IPS DF 4.7 (cell line): ENCODE measurements around the gene DIDO1.

Experiments
- DNase-seq: peaks from one replicate; pipeline ENCODE4 v3.0.0-alpha.2; 2013; ENCODE audit warnings: low spot score; ENCODE audit errors: extremely low read depth

Gene DIDO1

DNA sequence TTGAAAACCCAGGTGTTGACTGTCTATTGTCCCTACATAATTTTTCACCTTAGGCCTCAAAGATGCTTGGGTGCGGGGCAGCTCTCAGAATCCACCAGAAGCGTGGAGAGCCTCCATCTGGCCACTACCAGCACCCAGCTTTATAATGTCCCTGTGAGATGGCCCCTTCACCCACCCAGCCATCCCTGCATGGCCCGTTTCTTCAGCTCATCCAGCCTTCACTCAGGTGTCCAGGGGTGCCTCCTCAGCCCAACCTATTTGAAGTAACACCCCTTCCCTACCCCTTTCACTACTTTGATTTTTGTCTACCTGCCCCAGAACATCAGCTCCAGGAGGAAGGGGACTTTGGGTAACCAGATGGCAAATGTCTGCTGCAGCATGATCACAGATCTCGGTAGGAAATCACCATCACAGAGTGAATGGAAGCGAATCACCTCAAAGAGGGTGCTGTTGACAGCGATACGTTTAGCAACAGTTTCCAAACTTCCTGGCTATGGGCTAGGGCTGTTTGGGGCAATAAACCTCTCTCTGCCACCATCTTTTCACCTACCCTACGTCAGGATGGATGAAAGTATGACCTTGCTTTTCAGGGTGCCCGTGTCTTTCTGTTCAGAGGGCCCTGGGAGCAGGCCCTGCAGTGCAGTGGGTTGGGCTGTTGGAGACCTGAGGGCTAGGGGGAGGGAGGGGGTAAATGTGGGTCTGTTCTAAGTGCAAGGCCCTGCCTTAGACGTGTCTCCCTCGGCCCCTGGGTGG is 25.0 kb upstream of the DIDO1 start:
- no peak for DNase-seq

DNA sequence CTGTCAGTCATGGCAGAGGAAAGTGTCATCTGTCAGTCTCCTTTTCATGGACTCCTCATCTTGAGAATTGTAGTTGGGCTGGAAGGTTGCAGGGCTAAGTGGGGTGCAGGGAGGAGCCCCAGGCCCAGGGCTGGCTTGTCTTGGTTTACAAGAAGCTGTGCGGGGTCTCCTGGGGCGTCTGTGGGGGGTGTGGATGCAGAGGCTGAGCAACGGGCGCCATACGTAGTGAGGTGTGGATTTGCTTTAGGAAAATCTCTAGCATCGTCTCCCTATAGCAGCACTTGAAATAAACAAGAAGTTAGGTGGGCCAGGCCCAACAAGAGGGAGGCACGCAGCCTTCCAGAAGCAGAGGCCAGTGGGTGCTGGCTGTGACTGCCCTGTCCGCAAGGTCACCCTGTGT is 24.4 kb upstream of the DIDO1 start:
- DNase-seq = no peak

DNA sequence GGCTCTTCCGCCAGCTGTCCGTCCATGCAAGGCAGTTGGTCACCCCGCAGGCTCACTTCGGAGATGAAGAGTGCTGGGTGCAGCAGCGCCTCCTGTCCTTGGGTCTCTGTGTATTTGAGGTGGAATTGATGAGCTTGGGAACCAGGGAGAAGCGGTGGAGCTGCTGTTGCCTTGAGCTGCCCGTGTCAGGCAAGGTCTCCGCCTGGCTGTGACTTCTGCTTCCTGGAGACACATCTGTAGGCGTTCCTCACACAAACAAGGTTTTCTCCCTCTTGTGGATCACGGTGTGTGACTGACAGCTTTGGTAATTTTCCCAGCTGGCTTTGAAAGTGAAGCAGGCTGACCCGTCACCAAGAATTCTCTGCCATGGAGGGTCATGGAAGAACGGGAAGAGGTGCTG is 23.7 kb upstream of the DIDO1 start:
- DNase-seq = no peak

DNA sequence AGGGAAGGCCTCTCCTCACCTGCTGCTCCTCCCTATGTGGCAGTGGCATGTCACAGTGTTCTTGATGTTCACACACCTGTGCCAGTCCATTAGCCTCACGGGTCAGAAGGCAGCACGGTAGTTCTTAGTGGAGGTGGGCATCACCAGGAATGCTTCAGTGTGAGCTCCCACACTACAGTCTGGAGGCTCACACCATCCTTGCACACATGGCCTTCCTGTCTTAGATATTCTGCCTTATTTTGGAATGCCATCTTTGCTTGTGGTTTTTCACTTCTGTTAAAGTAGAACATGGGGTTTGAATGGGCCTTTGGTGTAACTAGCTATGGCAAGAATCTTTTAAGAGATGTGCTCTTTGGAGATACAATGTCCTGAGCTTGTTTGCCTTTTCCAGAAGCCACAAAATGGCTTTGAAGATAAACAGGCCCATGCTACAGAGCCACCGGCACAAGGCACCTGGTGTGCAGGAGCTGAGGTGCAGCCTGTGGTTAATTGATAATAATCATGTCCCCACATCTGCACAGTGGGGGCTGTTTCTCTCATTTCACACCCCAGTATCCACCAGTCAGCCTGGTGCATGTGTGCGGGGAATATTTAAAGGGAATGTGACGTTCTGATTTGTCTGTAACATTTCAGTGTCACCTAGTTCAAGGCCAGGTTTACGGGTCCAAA is 23.0 kb upstream of the DIDO1 start:
- DNase-seq = no peak

DNA sequence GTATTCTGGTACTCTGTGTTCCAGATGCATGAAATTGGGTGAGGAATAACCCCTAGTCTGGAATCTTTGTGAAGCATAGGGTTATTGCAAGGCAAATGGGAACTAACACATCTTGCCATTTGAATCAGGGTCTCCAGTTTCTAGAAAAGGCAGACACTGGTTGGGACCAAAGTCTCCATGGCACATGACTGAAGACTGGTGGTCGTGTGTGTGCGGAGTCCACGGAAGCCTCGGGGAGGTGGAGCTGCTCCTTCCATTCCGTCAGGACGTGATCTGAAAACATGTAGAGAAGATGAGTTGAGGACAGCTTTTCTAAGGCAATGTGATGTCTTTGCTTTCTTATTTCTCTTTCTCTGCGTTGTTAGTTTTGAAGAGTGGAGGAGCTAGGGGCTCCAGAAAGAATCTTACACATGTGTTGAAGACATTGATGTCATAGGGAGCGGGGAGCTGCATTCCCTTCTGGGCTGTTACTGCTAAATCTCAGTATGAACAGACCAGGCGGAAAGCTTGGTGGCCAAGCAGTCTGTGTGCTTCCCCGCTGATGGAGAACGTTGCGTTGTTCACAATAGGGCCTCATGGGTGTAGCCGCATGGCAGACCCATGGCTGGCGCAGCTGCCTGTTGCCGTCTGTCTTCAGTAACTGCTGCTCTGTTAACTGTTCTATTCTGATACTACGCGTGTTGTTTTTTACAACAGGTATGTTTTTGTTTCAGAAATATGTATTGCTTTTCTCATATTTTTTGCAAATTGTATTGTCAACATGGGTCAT is 21.4 kb upstream of the DIDO1 start:
- DNase-seq = no peak

DNA sequence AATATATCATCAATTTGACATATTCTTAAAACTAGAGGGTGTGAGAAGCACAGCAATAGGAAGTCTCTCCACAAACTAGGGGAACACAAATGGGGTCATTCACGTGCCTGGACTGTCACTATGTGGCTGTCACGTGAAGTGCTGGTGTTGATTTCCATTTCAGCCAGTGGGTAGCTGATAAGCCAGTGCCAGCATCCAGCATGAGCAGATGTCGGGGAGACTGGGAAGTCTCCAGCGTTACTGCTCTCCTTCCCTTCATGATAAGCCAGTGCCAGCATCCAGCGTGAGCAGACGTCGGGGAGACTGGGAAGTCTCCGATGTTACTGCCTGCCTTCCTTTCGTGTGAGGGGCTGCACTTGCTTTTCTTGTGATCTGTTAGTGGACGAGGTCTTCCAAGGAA is 20.6 kb upstream of the DIDO1 start:
- DNase-seq = no peak

DNA sequence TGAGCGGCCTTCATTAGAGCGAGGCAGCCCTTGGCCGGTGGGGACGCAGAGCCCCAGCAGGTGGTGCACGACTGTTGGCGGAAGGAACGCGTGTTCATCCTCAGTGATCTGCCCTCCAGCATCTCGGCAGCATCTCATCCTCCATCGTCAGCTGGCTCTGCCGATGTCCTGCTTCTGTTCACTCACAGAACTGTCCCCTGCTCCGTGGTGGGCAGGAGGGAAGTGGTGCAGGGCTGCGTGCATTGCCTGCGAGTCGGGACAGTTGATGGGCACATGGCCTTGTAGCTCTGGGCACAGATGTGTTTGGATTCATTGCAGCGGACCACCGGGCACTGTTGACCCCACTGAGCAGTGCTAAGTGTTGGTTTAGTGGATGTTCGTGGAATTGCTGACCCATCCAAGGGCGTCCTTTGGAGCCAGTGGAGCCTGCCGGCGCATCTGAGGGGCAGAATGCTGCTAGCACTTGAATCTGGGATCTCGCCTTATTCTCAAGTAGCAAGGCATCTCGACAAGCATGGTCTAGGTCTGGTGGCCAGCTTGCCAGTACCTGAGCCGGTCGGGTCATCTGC is 19.6 kb upstream of the DIDO1 start:
- no peak for DNase-seq

DNA sequence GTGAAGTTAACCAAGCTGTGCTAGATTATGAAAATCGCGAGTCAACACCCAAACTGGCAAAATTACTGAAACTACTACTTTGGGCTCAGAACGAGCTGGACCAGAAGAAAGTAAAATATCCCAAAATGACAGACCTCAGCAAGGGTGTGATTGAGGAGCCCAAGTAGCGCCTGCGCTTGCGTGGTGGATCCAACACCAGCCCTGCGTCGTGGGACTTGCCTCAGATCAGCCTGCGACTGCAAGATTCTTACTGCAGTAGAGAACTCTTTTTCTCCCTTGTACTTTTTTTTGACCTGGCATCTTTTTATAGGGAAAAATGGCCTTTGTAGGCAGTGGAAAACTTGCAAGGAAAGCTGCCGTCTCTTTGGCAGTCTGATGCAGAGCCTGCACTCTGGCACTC is 18.4 kb upstream of the DIDO1 start:
- DNase-seq = no peak

DNA sequence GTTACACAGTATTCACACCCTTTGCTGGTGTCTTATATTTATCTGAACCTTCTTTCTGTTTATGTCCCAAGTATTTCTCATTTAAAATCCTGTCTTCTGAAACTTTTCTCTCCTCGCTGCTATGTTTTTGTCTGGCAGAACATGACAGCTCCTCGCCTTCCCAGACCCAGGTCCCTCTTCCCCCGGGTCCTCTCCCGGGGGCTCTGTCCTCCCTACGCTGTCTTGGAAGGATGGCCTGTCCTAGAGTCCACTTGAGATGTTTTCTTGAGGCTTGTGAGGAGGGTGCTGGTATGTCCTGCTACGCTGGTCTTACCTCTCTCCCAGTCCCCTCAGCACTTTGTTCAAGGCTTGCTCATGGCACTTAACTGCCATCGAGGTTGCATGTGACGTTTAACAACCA is 17.9 kb upstream of the DIDO1 start:
- DNase-seq = no peak

DNA sequence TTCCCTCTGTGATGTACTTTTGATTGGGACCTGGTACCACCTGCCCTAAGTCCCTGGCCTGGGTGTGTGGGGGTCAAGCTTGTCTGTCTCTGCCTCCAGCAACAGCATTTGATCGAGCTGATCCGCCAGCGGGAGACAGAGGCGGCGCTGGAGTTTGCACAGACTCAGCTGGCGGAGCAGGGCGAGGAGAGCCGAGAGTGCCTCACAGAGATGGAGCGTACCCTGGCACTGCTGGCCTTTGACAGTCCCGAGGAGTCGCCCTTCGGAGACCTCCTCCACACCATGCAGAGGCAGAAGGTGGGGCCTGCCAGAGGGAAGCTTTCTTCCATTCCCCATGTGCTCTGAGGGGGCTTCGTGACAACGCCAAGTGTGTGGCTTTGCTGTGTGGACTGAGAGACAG is 17.1 kb upstream of the DIDO1 start:
- no peak for DNase-seq

DNA sequence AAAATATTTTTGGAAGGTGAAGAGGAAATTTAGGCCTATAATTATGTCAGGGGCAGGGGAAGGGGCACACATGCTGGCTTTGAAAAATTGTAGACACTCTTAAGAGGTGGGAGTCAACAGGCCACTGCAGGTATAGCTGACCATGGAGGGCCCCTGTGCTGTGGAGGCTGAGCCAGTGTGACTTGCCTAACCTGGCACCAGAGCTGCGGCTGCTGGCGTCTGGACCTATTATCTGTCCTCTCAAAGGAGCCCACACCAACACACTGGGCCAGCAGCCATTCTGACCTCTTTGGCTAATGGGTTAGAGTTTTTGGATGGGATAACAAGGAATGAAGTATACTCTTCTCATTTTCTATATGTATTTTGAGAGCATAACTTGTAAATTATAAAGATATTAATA is 16.2 kb upstream of the DIDO1 start:
- no peak for DNase-seq

DNA sequence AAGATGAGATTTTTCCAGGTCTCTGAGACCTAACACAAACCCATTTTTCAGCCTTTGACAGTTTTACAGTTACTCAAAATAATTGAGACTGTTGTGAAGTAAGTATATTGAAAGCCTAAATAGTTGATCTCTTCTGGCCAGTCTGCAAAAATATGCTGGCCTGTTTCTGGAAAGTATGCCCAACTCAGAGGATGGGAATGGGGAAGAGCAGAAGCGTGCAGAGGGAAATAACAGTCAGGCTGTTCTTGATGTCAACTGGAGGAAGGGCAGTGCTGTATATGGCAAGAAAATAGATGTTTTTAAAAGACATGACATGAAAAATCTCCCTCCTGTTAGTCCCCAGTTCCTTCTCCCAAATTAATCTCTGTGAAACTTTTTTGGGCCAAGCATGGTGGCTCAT is 15.5 kb upstream of the DIDO1 start:
- DNase-seq = no peak

DNA sequence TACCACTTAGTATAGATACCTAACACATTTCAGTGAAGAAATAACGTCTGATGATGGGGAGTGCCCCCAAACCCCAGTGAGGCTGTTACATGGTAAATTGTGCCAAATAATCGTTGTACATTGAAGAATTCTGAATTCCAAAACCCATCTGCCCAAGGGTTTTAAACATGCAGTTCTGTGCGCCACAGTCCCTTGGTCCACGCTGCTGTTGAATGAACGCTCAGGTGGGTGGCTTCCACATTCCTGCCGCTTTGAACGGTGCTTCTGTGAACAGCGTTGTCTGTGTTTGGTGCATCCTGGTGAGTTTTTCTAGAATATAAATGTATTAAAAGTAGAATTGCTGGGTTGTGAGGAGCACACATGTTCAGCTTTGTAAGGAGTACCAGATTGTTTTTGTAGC is 14.6 kb upstream of the DIDO1 start:
- no peak for DNase-seq

DNA sequence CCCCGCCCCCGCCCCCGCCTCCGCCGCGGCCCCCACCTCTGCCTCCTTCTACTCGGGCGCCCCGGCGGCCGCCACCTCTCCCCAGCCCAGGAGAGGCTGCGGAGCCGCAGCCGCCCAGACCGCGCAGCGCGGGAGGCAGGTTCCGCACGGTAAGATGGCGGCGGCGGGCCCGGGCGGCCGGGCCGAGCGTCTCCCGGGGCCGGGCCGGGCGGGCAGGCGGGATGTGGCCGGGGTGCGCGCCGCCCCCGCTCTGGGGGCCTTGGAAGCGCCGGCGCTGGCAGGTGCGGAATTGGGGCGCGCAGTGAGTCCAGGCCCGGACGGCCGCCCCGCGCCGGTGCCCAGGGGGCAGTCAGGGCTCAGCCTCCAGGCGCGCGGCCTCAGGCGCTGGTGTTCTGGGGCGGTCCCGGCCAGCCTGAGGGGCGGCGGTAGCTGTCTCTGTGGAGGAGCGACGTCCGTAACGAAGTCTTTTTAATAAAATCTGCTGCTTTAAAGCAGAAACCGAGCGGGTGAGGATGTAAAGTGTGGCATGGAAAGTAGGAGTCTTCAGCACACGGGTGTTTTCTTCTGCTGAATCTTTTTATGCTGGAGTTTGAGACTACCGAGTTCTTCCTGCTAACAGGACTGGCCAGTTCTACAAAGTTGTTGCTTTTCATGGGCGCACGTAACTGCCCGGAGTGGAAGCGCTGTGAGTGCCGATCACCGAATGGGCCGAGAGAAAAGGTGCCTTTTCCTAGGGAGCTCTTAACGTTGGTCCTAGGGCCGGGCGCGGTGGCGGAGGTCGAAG is 12.0 kb upstream of the DIDO1 start, which contains the start of gene GID8:
TSS of gene GID8 (plus strand) at position 43 of the 784 bp plus-strand sequence. CDS start 3,356 bp downstream, outside the sequence.
- DNase-seq = no peak

DNA sequence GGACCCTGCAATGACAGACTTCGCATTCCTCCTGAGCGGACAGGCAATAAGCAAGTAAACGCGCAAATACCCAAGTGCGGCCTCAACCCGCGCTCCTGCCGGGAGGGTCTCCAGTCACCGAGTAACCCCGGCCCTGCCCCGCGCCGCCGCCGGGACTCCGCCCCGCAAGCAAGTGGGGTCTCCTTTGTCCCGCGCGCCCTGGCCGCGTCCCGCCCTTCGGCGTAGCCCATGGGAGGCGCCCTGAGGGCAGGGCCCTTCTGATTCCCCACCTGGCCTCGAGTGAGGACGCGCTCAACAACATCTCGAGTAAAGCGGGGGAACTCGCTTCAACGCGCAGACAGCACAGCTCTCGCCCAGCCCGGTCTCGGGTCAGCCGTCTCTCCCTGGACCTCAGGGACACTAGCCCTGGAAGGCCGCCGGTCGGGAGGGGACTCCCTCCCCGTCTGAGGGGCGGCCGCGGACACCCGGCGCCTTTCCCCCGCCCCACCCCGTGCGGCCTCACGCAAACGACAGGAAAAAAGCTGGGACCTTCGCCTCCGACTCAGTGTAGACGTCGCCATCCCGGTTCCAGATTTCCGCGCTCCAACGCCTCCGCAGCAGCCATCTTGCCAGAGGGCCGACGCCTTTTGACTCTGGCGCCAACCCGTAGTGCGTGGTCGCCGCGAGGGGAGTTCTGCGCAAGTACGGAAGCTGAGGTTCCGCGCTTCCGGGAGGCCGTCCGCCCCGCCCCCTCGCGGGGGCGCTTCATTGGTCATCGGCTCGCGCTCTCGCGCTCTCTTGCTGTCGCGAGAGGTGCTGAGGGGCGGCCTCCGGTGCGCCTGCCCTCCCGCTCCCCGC is 11.2 kb upstream of the DIDO1 start:
- no peak for DNase-seq

DNA sequence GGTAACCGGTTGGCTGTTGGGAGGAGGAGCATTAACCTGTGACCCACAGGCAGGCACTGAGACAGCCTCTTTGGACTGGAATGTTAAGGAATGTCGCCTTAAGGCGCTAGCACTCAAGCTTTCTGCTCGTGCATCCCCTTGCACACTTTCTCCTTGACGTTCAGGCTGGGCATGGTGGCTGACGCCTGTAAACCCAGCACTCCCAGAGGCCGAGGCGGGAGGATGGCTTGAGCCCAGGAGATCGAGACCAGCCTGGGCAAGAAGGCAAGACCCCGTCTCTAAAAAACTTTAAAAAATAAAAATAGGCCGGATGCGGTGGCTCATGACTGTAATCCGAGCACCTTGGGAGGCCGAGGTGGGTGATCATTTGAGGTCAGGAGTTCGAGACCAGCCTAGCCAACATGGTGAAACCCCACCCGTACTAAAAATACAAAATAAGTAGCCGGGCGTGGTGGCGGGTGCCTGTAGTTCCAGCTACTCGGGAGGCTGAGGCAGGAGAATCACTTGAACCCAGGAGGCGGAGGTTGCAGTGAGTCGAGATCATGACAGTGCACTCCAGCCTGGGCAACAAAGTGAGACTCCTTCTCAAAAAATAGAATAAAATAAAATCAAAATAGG is 9.8 kb upstream of the DIDO1 start:
- DNase-seq = no peak

DNA sequence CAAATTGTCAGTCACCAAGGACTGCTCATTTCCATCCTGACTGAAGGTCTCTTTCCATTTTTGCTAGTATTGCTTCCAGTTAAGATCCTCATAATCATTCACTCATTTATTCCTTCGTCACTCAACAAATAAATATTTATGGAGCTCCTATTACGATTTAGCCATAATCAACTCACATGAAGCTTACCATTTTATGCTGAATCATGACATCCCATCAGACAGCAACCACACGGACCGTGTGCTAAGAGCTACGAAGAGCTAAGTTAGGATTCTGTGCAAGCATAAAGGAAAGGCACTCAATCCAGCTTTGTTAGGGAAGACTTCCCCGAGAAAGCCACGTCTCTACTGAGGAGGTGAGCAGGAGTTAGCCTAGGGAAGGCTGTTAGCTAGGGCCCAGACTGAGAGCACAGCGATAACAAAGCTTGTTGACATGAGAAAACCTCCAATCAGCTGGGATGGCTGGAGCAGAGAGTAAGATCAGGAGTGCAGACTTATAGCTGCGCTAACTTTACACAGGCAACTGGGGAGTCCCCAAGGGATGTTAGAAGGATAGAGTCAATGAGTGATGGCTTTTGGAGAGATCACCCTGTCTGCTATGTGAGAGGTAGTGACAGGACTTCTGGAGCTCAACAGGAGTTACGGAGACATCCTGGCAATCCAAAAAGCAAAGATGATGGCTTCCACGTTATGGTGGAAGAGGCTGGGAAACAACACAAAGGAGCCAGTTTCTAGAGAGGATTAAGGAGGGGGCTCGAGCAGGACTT is 9.1 kb upstream of the DIDO1 start:
- DNase-seq = no peak

DNA sequence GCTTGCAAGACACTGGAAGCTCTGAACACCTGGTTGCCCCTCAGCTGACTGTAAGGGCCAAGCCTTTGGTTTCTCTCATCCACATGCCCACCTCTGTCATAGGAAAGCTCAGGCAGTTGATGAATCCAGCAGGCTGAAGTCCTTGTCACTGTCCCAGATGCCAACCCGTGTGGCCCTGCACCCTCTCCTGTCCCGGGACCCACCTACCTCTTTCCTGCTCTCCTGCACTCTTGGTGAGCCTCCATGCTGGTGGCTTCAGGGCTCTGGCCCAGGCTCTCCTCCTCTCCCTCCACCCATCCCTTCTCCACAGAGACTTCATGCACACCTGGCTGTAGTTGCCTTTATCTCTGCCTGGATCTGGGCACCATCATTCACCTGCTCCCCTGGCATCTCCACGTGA is 7.7 kb upstream of the DIDO1 start:
- no peak for DNase-seq

DNA sequence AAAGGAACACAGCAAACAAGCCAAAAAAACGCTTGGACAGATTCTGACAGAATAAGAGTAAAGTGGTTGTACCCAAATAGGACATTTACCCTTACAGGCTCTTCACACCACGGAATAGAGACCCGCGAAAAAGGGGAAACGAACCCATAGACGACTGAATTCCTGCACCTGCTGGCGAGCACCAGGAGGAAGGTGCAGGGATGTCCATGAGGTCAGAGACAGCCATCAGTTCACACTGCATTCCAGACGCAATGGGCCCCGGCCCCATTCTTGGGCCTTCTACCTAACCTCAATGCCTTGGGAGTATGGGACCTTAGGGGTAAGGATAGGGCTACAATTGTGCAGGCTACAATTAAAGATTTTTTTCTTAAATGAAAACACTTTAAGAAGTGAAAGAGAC is 5.2 kb upstream of the DIDO1 start:
- no peak for DNase-seq
